CD4-positive, alpha-beta T cell treated with Interleukin-6 for 4 hours (primary cell): ENCODE results near the gene BTD.

Experiments
- DNase-seq: peaks from one replicate; pipeline ENCODE4 v3.0.0-alpha.2; 2020; ENCODE audit warnings: mixed read lengths

BTD gene

DNA sequence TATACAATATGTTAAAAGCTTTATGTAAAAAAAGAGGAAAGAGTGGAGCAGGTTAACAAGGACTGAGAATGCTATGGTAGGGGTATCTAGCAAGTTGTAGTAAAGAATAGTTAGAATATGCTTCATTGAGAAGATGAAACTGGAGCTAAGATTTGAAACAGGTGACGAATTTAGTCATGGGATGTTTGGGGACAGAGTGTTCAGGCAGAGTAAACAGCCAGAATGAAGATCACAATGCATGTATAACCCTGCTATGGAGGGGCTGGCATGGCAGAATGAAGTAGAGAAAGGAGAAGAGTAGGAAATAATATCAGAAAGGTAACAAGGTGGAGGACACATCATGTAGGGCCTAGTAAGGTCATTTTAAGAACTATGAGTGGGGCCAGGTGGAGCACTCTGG is 72.0 kb downstream of the BTD start:
- DNase-seq: no peak

DNA sequence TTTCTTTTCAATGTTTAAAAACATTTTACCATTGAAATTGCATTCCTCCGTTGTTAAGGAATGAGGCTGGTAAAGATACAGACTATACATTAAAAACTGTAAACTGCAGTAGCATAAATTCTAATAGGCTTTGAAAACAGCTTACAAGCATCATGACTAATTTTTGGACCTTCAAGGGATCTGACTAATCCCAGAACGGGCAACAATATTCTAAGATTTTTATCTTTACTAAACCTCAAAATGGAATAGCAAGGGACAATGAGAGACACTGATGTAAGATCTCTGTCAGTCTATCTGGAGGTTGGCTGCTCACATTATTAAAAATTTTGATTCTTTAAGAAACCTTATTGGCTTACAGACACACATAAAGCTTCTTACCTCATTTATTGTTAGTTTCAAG is 74.7 kb downstream of the BTD start:
- DNase-seq: no peak

DNA sequence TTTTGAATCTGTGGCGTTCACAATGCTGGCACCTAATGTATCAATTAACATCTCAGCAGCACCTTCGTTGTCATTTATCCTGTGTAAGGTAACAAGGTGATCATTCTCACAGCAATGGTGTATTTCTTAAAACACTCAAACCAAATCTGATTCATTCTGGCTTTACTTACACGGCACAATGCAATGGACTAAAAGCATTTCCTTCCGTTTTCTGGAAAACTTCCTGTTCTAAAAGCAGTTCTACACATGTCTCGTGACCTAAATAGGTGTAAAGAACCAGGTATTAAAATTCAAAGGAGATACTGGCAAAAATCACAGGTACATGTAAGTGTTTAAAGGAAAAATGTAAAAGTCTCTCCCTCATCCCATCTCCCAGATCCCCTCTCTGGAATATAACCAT is 77.8 kb downstream of the BTD start:
- DNase-seq: no peak

DNA sequence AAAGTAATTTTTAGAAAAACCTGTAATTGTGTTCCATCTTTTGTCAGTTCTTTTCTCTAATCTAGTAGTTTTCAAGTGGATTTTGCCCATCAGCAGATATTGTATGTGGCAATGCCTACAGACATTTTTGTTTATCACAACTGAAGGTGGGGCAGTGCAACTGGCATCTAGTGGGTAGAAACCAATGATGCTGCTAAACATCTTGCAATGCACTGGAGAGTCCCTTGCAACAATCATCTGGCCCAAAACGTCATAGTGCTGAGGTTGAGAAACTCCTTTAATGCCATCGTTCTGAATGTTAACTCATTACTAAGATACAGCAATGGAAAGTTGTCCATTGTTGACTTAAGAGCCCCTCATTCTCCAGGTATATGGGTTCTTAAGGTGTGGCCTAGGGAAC is 80.1 kb downstream of the BTD start:
- no peak for DNase-seq

GRCh38 chr3:15682561-15683185 is 81.1 kb downstream of the BTD start:
- DNase-seq: no peak

GRCh38 chr3:15683253-15683652 is 81.7 kb downstream of the BTD start:
- no peak for DNase-seq

GRCh38 chr3:15685927-15686326 is 84.4 kb downstream of the BTD start:
- no peak for DNase-seq

DNA sequence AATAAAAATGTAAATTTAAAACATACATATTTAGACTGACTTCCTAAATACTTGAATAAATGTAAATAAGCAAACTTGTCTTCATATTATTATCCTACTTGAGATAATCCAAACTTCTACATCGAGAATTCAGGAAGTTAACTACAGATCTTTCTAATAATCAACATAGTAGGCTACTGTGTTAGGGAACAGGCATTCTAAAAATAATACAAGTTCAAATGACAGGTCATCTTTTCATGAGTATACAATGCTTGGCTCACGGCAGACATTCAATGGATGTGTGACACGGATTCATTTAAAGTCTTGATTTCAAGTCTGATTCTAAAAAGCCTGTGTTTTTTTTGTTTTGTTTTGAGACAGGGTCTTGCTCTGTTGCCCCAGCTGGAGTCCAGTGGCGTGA is 88.7 kb downstream of the BTD start:
- no peak for DNase-seq

DNA sequence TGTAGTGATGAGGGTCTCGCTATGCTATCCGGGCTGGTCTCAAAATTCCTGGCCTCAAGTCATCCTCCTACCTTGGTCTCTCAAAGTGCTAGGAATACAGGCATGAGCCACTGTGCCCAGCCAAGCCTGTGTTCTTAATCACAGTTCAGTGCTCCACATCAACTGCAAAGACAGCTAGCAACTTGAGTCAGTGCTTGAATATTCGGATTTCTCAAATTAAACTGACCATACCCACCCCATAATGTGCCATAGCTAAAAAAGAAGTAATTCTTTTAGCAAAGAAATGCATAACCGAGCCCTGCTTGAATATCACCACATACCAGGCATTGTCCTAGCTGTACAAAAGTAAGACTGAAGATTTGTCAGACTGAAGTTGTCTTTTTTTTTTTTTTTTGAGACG is 89.2 kb downstream of the BTD start:
- DNase-seq: no peak

DNA sequence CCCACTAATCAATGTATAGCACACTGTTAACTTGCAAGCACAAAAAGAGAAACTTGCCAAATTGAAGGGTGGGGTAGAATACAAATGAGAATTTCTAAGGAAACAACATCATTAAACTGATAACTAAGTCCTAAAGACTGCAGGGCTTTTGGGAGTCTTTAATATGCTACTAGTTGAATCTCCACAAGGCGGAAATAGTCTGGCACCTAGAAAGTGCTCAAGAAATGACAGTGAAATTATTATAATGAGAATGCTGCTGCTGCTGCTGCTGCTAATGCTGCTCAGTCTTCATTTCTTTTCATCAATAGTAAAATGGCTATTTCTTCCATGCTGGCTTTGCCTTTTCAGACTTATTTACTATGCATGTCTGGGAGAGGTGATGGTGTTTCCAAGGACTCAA is 91.8 kb downstream of the BTD start:
- DNase-seq: no peak

DNA sequence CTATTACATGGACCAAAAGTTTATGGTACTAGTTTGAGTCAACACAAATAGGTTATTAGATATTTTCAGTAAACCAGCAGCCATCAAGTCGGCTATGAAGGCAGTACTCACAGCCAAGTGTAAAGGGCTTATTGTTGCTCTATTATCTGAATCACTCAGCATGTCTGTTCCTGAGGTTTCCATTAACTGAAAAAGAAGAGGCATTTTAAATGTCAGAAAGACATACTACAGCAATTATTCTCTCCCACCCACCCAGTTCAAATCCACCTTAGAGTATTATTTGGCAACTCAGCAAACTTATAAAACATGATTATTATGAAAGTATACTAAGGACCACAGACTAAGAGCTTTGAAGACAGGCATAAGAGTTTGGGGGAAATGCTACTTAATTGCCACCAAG is 93.1 kb downstream of the BTD start:
- no peak for DNase-seq
